ENCODE results near the gene SULT4A1.

GRCh38 chr22:43889860-43890253 lies 27.5 kb upstream of the SULT4A1 start:
- no peak for TF ChIP-seq SP1 (CRISPR knock-in tag; conservative IDR thresholded peaks at IDR 0.05)
- TF ChIP-seq E2F5 (CRISPR knock-in tag; IDR thresholded peaks at IDR 0.05): no peak
- no peak for TF ChIP-seq GABPB1 (CRISPR knock-in tag; IDR thresholded peaks at IDR 0.05)
- TF ChIP-seq USF2 (CRISPR knock-in tag; IDR thresholded peaks at IDR 0.05): no peak
- TF ChIP-seq CTCF (IDR thresholded peaks at IDR 0.05): no peak
- no peak for TF ChIP-seq SMAD4 (CRISPR knock-in tag; IDR thresholded peaks at IDR 0.05)

All from WTC11 (cell line).